Esophagus muscularis mucosa (tissue), 4 donors: ENCODE results near the gene DIO3. TPM values are rescaled to one million over a fixed set of nuclear protein-coding genes. Genes with fewer than 3 reads are reported as not detected.
"Not testable (repeated sequence)": the region's sequence is repeated elsewhere in the genome, so short reads cannot be mapped to it uniquely, and the experiment has no call there.

ENCODE experiments used
- DNase-seq: peaks from one replicate; pipeline ENCODE4 v3.0.0-alpha.2; 2017; ENCODE audit errors: extremely low spot score
- H3K27ac ChIP-seq, 4 donors: fragments of 200-600 bp; sonication (generic); replicated peaks in 1 of 4; 1 replicate in 3 of 4; 2 replicates in 1 of 4; pipeline ENCODE4 v1.5.1; 2016 to 2019; ENCODE audit warnings: mild to moderate bottlenecking in 1 of 4
- H3K27me3 ChIP-seq, 4 donors: fragments of 200-600 bp; sonication (generic); one replicate each; pipeline versions ENCODE4 v1.5.1 to v1.6.0; 2016 to 2019
- H3K36me3 ChIP-seq, 4 donors: fragments of 200-600 bp; sonication (generic); one replicate each; pipeline ENCODE4 v1.5.1; 2016 to 2019
- H3K4me1 ChIP-seq, 4 donors: fragments of 200-600 bp; sonication (generic); one replicate each; pipeline ENCODE4 v1.5.1; 2016 to 2019
- H3K4me3 ChIP-seq, 4 donors: fragments of 200-600 bp; sonication (generic); 1 replicate in 2 of 4; 2 replicates in 2 of 4; pipeline ENCODE4 v1.5.1; 2016 to 2019; ENCODE audit warnings: mild to moderate bottlenecking in 4 of 4, moderate library complexity in 1 of 4
- H3K9me3 ChIP-seq, 4 donors: fragments of 200-600 bp; sonication (generic); 1 replicate in 3 of 4; 2 replicates in 1 of 4; pipeline ENCODE4 v1.5.1; 2016 to 2019
- EP300 ChIP-seq: sonication (generic); formaldehyde crosslinking; IDR thresholded peaks from one replicate; pipeline ENCODE4 v1.6.1; 2017; ENCODE audit warnings: antibody characterized with exemption
- POLR2A ChIP-seq: fragments of 450-650 bp; IDR thresholded peaks from one replicate; pipeline ENCODE4 v1.6.1; 2017; ENCODE audit warnings: antibody characterized with exemption, moderate library complexity, mild to moderate bottlenecking, low read depth
- POLR2AphosphoS5 ChIP-seq, 2 donors: sonication (generic); formaldehyde crosslinking; IDR thresholded peaks; one replicate each; pipeline ENCODE4 v1.6.1; 2017; ENCODE audit warnings: antibody characterized with exemption in 2 of 2
- WGBS: methylation state at CpG from one replicate; pipeline ENCODE4 v1.1.5; 2018; 5-methylcytosine and 5-hydroxymethylcytosine counted together
- intact Hi-C: fragments of 100-400 bp; cut with DNase I; formaldehyde crosslinking; loops from one replicate; pipeline ENCODE4 v1.15.1; 2023
- total RNA-seq, 4 donors: library from RNA; depleted of rRNA; stranded (reverse); fragments of >200 nt; gene quantifications; one replicate each; pipeline versions ENCODE4 v1.1.0 to v1.2.1, GENCODE V29; 2016
- TF ChIP-seq, protein P1 (sequence below), 3 experiments: fragments of 200-600 bp in 2 of 3; fragments of 450-650 bp in 1 of 3; sonication (generic) in 2 of 3; IDR thresholded peaks; one replicate each; pipeline ENCODE4 v1.5.1; 2017 to 2019; ENCODE audit warnings: antibody characterized with exemption in 3 of 3, mild to moderate bottlenecking in 2 of 3, moderate library complexity in 1 of 3

Gene DIO3
- total RNA-seq, 4 donors from 2014 or later = 0.99 to 1.7 (median 1.2) TPM

DNA sequence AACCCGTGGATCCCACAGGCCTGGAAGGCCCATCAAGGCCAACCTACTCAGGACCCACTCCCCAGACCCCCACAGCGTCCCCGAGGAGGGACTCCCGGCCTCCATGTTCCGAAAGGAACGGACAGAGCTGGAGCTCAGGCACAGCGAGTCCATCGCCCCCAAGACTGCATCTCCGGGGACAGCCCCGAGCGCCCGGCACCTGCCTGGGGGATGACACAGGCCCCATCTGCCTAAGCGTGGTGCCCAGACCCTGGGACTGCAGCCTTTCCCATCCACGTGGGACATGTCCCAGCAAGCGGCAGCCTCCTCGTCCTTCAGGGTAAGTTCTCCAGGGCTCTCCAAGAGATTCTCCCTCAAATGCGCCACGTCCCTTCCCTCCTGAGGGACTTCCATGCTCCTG lies 12.1 kb upstream of the DIO3 start:
- Histone ChIP-seq H3K27ac (no peak overlapping the region), H3K4me1 (no peaks in the 10 kb centered on the region), H3K9me3 (peaks cover 0 to 18% (median 2%) of the 10 kb centered on the region in 4 donors), H3K36me3 (no peaks in the 10 kb centered on the region), H3K27me3 (peaks cover 0 to 43% (median 0%) of the 10 kb centered on the region in 4 donors), H3K4me3 (no peak overlapping the region)
- DNase-seq = no peak
- intact Hi-C loops = no loop called here
- WGBS = 40% methylated on average over 2 of the region's 18 CpGs
- TF ChIP-seq POLR2AphosphoS5 (IDR thresholded peaks at IDR 0.05) = no peak
- TF ChIP-seq POLR2A = no peak
- TF ChIP-seq EP300 = no peak
- TF ChIP-seq, protein P1, sequence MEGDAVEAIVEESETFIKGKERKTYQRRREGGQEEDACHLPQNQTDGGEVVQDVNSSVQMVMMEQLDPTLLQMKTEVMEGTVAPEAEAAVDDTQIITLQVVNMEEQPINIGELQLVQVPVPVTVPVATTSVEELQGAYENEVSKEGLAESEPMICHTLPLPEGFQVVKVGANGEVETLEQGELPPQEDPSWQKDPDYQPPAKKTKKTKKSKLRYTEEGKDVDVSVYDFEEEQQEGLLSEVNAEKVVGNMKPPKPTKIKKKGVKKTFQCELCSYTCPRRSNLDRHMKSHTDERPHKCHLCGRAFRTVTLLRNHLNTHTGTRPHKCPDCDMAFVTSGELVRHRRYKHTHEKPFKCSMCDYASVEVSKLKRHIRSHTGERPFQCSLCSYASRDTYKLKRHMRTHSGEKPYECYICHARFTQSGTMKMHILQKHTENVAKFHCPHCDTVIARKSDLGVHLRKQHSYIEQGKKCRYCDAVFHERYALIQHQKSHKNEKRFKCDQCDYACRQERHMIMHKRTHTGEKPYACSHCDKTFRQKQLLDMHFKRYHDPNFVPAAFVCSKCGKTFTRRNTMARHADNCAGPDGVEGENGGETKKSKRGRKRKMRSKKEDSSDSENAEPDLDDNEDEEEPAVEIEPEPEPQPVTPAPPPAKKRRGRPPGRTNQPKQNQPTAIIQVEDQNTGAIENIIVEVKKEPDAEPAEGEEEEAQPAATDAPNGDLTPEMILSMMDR (IDR thresholded peaks at IDR 0.05) = no peak

- Histone ChIP-seq H3K27me3 (peaks cover 0 to 54% (median 0%) of the 10 kb centered on the region in 4 donors), H3K9me3 (peaks cover 0 to 10% (median 0%) of the 10 kb centered on the region in 4 donors)
- H3K36me3 ChIP-seq, H3K27ac ChIP-seq, H3K4me3 ChIP-seq, intact Hi-C loops, H3K4me1 ChIP-seq, DNase-seq: not testable (repeated sequence)
- 88% methylated on average over 5 of the region's 5 CpGs for WGBS
These were observed 10.9 kb upstream of the DIO3 start for GRCh38 chr14:101550202-101550912.

GRCh38 chr14:101551729-101552595 lies 9.3 kb upstream of the DIO3 start:
- WGBS = 91% methylated on average over 10 of the region's 24 CpGs
- H3K9me3 ChIP-seq = no peaks in the 10 kb centered on the region
- H3K36me3 ChIP-seq = no peaks in the 10 kb centered on the region
- H3K27ac ChIP-seq = no peak overlapping the region
- DNase-seq = no peak
- H3K4me3 ChIP-seq = no peak overlapping the region
- TF ChIP-seq POLR2A = no peak
- intact Hi-C loops = no loop called here
- H3K4me1 ChIP-seq = no peaks in the 10 kb centered on the region
- peaks cover 0 to 49% (median 0%) of the 10 kb centered on the region in 4 donors for H3K27me3 ChIP-seq

DNA sequence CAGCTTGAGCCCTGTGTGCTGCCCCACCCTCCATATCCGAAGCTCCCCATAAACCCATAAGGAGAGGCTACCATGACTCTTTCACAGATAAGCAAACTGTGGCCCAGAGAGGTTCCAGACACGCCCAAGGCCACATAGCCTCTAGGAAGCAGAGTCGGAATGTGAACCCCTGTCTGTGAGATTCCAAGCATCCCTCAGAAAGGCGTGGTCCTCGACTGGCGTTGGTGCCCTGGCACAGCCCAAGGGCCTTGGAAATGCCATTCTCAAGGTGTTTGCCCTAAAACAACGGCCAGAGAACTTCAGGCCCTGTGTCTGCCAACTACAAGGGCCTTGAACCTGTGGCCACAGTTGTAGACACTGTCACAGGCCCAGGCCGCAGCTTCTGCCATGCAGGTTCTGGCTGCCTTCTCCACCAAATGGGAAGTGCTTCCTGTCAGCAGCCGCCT lies 8.5 kb upstream of the DIO3 start:
- no peak for DNase-seq
- WGBS = 86% methylated on average over 6 of the region's 9 CpGs

GRCh38 chr14:101553393-101553792 lies 7.9 kb upstream of the DIO3 start:
- DNase-seq = no peak
- Histone ChIP-seq H3K4me3 (no peak overlapping the region), H3K27me3 (peaks cover 0 to 49% (median 0%) of the 10 kb centered on the region in 4 donors), H3K27ac (no peak overlapping the region), H3K9me3 (no peaks in the 10 kb centered on the region), H3K36me3 (no peaks in the 10 kb centered on the region), H3K4me1 (peaks cover 0 to 13% (median 11%) of the 10 kb centered on the region in 4 donors)
- no peak for TF ChIP-seq POLR2AphosphoS5 (IDR thresholded peaks at IDR 0.05)
- TF ChIP-seq POLR2A = no peak
- TF ChIP-seq, protein P1 (IDR thresholded peaks at IDR 0.05) = no peak
- TF ChIP-seq EP300 = no peak
- intact Hi-C loops = no loop called here
- 78% methylated on average over 1 of the region's 1 CpG for WGBS

More for the DNA sequence above, 8.5 kb upstream of the DIO3 start:
- Histone ChIP-seq H3K4me3 (no peak overlapping the region), H3K27me3 (peaks cover 0 to 49% (median 0%) of the 10 kb centered on the region in 4 donors), H3K9me3 (no peaks in the 10 kb centered on the region), H3K4me1 (peaks cover 0 to 7% (median 5%) of the 10 kb centered on the region in 4 donors), H3K36me3 (no peaks in the 10 kb centered on the region), H3K27ac (no peak overlapping the region)
- intact Hi-C loops = no loop called here
- no peak for TF ChIP-seq EP300
- TF ChIP-seq POLR2AphosphoS5 (IDR thresholded peaks at IDR 0.05) = no peak
- TF ChIP-seq, protein P1 (IDR thresholded peaks at IDR 0.05) = no peak
- no peak for TF ChIP-seq POLR2A
